Activated naive CD4-positive, alpha-beta T cell treated with anti-CD3 and anti-CD28 coated beads, Interleukin-2, amount 10 ng/mL, durations not matched to agents 7 days and 5 days (primary cell): ENCODE results near the gene MRPS10.
"Not testable (repeated sequence)": the region's sequence is repeated elsewhere in the genome, so short reads cannot be mapped to it uniquely, and the experiment has no call there.

Experiments
- CTCF ChIA-PET: fragments of 350-600 bp; sonication (Branson Sonifier 250); formaldehyde crosslinking; loops from one replicate; lab custom pipeline; 2021; ENCODE audit warnings: antibody characterized with exemption; lab: Charles Lee
- DNase-seq: peaks from one replicate; pipeline ENCODE4 v3.0.0-alpha.2; 2020
- H3K27ac Mint-ChIP-seq: one replicate; pipeline ENCODE4 v1.8.0; 2021; ENCODE audit warnings: mild to moderate bottlenecking, moderate library complexity, mixed read lengths
- H3K27me3 Mint-ChIP-seq: one replicate; pipeline ENCODE4 v1.8.0; 2021; ENCODE audit warnings: mild to moderate bottlenecking, mixed read lengths
- H3K36me3 Mint-ChIP-seq: one replicate; pipeline ENCODE4 v1.8.0; 2021; ENCODE audit warnings: mixed read lengths
- H3K4me1 Mint-ChIP-seq: one replicate; pipeline ENCODE4 v1.8.0; 2021; ENCODE audit warnings: mixed read lengths
- H3K4me3 Mint-ChIP-seq: one replicate; pipeline ENCODE4 v1.8.0; 2021; ENCODE audit warnings: mild to moderate bottlenecking, moderate library complexity, mixed read lengths
- H3K9me3 Mint-ChIP-seq: one replicate; pipeline ENCODE4 v1.8.0; 2021; ENCODE audit warnings: mixed read lengths

MRPS10 gene

DNA sequence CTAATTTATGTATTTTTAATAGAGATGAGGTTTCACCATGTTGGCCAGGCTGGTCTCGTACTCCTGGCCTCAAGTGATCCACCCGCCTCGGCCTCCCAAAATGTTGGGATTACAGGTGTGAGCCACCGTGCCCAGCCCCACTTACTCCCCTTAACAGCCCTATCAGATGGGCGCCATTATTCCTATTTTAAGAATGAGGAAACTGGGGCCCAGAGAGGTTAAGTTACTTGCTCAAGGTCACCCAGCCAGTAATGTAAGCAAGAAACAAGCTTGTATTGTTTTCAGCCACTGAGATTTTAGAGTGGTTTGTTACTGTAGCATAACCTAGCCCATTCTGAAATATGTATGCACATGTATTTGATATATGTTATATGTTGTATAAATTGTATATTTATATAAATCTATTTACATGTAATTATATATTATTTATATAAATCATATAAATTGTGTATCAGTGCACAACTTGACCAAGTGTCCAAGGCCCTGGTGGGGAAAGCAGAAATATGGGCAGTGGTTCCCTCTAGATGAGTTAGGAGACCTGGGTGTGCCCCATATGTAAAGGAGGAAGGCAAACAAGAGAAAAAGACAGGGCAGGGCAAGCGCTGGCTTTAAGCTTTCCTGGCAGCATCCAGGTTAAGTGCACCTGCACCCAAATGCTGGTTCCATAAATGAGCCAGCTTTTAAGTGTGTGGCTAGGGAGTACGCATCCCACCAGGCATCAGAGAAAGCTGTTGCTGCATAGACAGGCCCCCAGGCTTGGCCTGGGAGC lies 45.7 kb downstream of the MRPS10 start:
- Mint-ChIP-seq H3K9me3 (no peaks in the 10 kb centered on the region), H3K36me3 (no peaks in the 10 kb centered on the region), H3K4me3 (no peak overlapping the region), H3K4me1 (no peaks in the 10 kb centered on the region), H3K27me3 (peaks cover 10% of the 10 kb centered on the region), H3K27ac (no peak overlapping the region)
- no peak for DNase-seq
- CTCF ChIA-PET = interaction anchor here (0.9 kb wide), 1 partner anchor 375 kb away, joined by 3 read pairs; no protein-coding TSS in a partner anchor

DNA sequence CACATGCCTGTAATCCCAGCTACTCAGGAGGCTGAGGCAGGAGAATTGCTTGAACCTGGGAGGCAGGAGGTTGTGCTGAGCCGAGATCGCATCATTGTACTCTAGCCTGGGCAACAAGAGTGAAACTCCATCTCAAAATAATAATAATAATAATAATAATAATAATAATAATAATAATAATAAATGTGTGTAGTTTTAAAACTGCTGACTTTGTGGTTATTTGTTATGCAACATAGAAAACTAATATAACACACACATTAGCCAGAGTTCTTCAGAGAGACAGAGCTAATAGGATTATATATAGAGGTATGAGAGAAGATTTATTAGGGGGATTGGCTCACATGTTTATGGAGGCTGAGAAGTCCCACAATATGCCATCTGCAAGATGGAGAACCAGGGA lies 47.9 kb downstream of the MRPS10 start:
- CTCF ChIA-PET = interaction anchor here (0.6 to 1.5 kb wide), 3 partner anchors 9 to 378 kb away, joined by 3 to 5 read pairs (median 3); no protein-coding TSS in a partner anchor

DNA sequence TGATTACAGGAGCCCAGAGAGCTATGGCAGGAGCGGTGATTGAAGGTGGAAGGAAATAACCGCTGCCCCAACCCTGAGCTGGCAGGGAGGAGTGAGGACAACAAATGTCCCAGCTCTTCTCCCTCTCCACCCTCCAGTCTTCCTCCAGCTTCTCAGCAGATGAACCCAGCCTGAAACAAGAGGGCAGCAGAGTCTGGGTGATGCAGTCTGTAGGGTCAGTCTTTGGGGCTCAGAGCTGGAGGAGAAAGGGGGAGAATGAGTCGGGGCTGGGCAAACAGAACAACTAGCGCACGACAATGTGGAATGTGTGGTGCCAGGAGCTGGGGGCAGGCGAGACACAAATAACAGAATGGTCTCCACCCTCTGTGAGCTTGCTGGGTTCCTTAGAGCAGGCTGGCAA lies 49.0 kb downstream of the MRPS10 start:
- Mint-ChIP-seq H3K4me3 (no peak overlapping the region), H3K36me3 (no peaks in the 10 kb centered on the region), H3K9me3 (no peaks in the 10 kb centered on the region), H3K27me3 (peaks cover 35% of the 10 kb centered on the region), H3K4me1 (peaks cover 4% of the 10 kb centered on the region), H3K27ac (no peak overlapping the region)
- no peak for DNase-seq
- CTCF ChIA-PET = interaction anchor here (0.7 to 2.8 kb wide), 5 partner anchors 10 to 64 kb away, joined by 3 to 12 read pairs (median 4); no protein-coding TSS in a partner anchor

More for the DNA sequence above, 47.9 kb downstream of the MRPS10 start:
- not testable (repeated sequence) for DNase-seq, H3K27ac Mint-ChIP-seq, H3K36me3 Mint-ChIP-seq, H3K4me1 Mint-ChIP-seq, H3K4me3 Mint-ChIP-seq, H3K9me3 Mint-ChIP-seq
- peaks cover 28% of the 10 kb centered on the region for H3K27me3 Mint-ChIP-seq

DNA sequence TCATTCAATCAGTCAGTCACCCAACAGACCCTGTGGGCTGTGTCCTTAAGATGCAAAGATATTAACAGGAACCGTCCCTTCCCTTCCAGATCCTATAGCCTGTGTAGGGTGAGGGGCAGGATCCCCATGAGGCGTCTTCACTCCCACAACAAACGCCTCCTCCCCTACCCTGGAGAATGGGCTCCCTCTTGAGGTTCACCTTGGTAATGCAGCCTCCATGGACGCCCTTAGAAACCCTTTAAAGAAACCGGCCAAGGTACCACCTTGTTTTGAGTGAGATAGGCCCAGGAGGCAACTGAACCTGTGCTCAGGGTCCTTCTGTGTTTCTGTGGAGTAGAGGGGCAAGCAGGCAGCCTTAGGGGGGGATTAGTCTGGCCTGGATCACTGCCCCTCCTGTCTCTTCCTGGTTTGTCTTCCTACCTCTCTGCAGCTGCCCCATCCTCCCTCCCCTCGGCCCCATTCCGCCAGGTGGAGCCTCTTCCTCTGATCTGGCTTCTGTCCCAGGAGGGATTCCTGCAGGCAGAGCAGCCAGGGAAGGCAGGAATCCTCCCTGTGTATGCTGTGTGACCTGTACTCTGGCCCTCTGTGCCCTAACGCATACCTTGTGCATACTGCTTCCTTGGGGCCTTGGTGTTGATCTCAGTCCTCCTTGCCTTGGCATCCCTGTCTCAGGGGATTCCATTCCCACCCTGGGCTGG lies 51.1 kb downstream of the MRPS10 start:
- peak; percentile 87 for DNase-seq
- H3K36me3 Mint-ChIP-seq = no peaks in the 10 kb centered on the region
- H3K27ac Mint-ChIP-seq = no peak overlapping the region
- peaks cover 40% of the 10 kb centered on the region for H3K27me3 Mint-ChIP-seq
- H3K4me1 Mint-ChIP-seq = peaks cover 4% of the 10 kb centered on the region
- H3K4me3 Mint-ChIP-seq = no peak overlapping the region
- CTCF ChIA-PET = interaction anchor here (0.7 to 3.3 kb wide), 6 partner anchors 62 to 382 kb away, joined by 3 to 18 read pairs (median 4); no protein-coding TSS in a partner anchor
- H3K9me3 Mint-ChIP-seq = no peaks in the 10 kb centered on the region

DNA sequence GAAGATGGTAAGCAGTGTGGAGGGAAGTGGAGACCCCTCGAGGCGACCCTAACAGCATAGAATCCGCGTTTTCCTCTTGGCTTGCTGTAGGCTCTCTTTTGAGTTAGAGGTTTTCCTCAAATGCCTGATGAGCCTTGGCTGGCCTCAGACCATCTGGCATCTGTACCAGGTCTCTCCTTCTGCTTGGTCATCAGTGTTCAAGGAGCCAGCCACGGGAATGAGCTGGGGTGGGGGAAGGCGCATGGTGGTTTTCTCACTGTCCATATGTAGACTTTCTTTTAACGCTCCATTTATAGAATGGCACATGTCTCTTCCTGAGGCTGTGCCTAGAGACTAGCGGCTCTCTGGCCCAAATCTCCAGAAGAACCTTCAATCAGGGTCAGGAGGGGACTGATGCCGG lies 52.6 kb downstream of the MRPS10 start:
- H3K4me1 Mint-ChIP-seq = peaks cover 4% of the 10 kb centered on the region
- no peak for DNase-seq
- no peak overlapping the region for H3K27ac Mint-ChIP-seq
- H3K36me3 Mint-ChIP-seq = no peaks in the 10 kb centered on the region
- CTCF ChIA-PET = interaction anchor here (0.7 to 3.3 kb wide), 4 partner anchors 13 to 377 kb away, joined by 3 to 18 read pairs (median 6); partner anchors contain the start of gene TOMM6
- no peaks in the 10 kb centered on the region for H3K9me3 Mint-ChIP-seq
- H3K4me3 Mint-ChIP-seq = no peak overlapping the region
- peaks cover 52% of the 10 kb centered on the region for H3K27me3 Mint-ChIP-seq

DNA sequence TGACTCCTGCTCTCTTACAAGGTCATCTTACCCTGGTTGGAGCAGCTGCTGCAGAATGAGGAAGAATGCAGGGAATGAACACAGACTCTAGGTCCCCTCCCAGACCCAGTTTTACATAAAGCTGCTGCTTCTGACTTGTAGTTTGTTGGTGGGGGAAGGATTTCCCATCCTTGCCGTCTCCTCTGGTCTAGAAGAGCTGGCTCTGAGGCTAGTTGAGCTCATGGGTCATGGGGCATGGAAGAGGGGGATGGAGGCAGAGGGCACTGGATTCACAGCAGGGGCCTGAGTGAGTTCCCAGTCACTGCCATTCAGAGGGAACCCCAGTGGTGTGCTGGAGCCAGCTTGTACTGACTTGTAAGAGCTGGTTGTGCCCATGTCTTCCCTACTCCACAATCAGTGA lies 53.7 kb downstream of the MRPS10 start:
- Mint-ChIP-seq H3K9me3 (no peaks in the 10 kb centered on the region), H3K4me1 (peaks cover 4% of the 10 kb centered on the region), H3K27ac (no peak overlapping the region), H3K36me3 (no peaks in the 10 kb centered on the region), H3K4me3 (no peak overlapping the region), H3K27me3 (peaks cover 48% of the 10 kb centered on the region)
- no peak for DNase-seq
- CTCF ChIA-PET = interaction anchor here (1.0 to 3.3 kb wide), 5 partner anchors 50 to 376 kb away, joined by 3 to 18 read pairs (median 4); partner anchors contain the start of gene TOMM6

DNA sequence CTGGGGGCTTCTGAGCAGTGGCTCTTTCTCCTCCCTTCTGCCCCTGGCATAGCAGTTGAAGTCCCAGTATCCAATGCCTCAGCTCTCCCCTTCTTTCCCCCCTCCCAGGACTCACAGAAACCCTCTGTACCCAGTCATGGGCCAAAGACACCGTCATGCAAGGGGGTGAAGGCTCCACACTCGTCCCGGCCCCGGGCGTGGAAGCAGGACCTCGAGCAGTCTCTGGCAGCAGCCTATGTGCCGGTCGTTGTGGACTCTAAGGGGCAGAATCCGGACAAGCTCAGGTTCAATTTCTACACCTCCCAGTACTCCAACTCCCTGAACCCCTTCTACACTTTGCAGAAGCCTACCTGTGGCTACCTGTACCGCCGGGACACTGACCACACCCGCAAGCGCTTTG lies 54.8 kb downstream of the MRPS10 start:
- no peak for DNase-seq
- H3K9me3 Mint-ChIP-seq = no peaks in the 10 kb centered on the region
- CTCF ChIA-PET = interaction anchor here (1.0 kb wide), 1 partner anchor 52 kb away, joined by 3 read pairs; no protein-coding TSS in a partner anchor
- no peak overlapping the region for H3K27ac Mint-ChIP-seq
- no peak overlapping the region for H3K4me3 Mint-ChIP-seq
- peaks cover 4% of the 10 kb centered on the region for H3K4me1 Mint-ChIP-seq
- no peaks in the 10 kb centered on the region for H3K36me3 Mint-ChIP-seq
- peaks cover 55% of the 10 kb centered on the region for H3K27me3 Mint-ChIP-seq

DNA sequence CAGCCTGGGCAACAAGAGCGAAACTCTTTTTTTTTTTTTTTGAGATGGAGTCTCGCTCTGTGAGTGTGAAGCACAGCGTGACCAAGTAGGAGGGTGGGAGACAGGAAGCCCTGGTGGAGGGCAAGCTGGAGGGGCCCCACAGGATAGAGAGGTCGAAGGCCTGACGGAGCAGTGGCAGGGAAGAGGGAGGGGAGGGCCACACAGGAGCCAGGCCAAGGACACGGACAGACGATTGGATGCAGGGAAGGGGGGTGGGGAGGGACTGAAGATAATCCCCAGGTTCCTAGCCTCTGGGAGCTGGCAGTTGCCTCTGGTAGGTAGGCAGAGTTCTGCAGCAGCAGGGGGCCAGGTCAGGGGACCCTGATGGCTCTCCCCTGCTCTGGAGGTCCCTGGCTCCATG lies 55.3 kb downstream of the MRPS10 start:
- H3K27ac Mint-ChIP-seq = no peak overlapping the region
- no peak for DNase-seq
- H3K27me3 Mint-ChIP-seq = peaks cover 58% of the 10 kb centered on the region
- peaks cover 4% of the 10 kb centered on the region for H3K4me1 Mint-ChIP-seq
- no peak overlapping the region for H3K4me3 Mint-ChIP-seq
- H3K36me3 Mint-ChIP-seq = no peaks in the 10 kb centered on the region
- no peaks in the 10 kb centered on the region for H3K9me3 Mint-ChIP-seq
- CTCF ChIA-PET = interaction anchor here (1.0 kb wide), 1 partner anchor 58 kb away, joined by 3 read pairs; no protein-coding TSS in a partner anchor

DNA sequence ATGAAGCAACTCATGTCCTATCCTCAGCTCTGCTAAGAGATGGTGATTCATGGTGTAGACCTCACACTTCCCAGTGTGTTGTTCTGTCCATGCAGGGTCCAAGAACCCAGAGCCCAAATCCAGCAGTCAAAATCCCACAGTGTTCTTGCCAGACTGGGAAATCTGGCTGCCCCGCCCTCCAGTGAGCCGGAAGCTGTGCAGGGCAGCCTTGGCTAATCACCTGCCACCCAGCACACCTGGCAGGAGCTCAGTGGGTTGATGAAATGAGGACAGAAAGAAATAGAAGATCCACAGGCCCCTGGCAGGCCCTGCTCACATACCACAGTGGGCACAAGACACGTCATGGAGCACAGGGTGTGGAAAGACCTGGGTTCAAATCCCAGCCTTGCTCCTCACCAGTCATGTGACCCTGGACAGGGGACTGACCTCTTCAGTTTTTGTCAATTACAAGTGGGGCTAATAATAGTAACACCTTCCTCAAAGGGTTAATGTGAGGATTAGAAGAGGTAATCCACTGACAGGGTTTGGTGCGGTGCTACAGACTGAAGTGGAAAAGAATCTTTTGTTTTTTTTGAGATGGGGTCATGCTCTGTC lies 58.1 kb downstream of the MRPS10 start:
- no peak overlapping the region for H3K4me3 Mint-ChIP-seq
- DNase-seq = no peak
- H3K27ac Mint-ChIP-seq = no peak overlapping the region
- no peaks in the 10 kb centered on the region for H3K9me3 Mint-ChIP-seq
- no peaks in the 10 kb centered on the region for H3K4me1 Mint-ChIP-seq
- peaks cover 45% of the 10 kb centered on the region for H3K27me3 Mint-ChIP-seq
- CTCF ChIA-PET = interaction anchor here (0.9 kb wide), 1 partner anchor 47 kb away, joined by 3 read pairs; no protein-coding TSS in a partner anchor
- H3K36me3 Mint-ChIP-seq = no peaks in the 10 kb centered on the region

DNA sequence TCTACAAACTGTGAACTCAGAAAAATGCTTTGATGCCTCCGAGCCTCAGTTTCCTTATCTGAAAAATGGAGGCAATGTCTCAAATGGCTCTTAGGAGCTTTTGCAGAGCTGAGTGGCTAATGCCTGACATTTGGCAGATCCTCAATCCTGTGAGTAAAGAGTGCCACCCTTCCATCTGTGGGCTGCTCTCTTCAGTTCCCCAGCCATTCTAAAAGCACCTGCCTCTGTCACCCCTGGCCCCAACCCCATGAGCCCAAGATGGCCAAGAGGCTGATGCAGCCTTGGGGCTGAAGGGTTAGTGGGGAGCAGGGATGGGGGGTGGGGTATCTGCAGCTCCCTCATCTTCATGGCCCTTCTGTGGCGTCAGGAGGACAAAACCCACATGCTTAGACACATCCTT lies 59.0 kb downstream of the MRPS10 start:
- no peaks in the 10 kb centered on the region for H3K36me3 Mint-ChIP-seq
- no peak overlapping the region for H3K27ac Mint-ChIP-seq
- CTCF ChIA-PET = no interaction called here

DNA sequence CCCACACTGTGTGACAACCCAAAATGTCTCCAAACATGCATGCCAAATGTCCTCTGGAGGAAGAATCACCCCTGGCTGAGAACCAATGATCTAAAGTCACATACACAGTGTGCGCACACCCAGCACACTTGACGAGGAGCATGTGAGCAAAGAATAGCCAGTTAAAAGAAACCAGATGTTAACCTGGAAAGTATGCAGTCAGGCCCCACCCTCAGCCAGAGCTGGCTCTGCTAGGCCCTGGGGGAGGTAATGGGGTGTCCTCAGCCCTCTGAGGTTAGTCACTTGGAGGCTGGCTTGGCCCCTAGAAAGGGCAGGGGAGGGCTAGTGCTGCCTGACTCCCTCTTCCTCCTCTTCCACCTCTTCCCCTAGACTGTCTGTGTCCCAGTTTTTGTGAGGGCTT lies 59.6 kb downstream of the MRPS10 start:
- no peak for DNase-seq
- Mint-ChIP-seq H3K9me3 (no peaks in the 10 kb centered on the region), H3K27me3 (peaks cover 43% of the 10 kb centered on the region), H3K4me3 (no peak overlapping the region), H3K4me1 (no peaks in the 10 kb centered on the region), H3K27ac (no peak overlapping the region), H3K36me3 (no peaks in the 10 kb centered on the region)
- CTCF ChIA-PET = no interaction called here

More for the DNA sequence above, 59.0 kb downstream of the MRPS10 start:
- no peak for DNase-seq
- H3K4me1 Mint-ChIP-seq = no peaks in the 10 kb centered on the region
- peaks cover 45% of the 10 kb centered on the region for H3K27me3 Mint-ChIP-seq
- H3K9me3 Mint-ChIP-seq = no peaks in the 10 kb centered on the region
- no peak overlapping the region for H3K4me3 Mint-ChIP-seq
